NCI-H146 treated with DMSO at 0.1 percent for 48 hours (cell line): ENCODE data around the gene PSMA6.

Source experiments
- DNase-seq: peaks from one replicate; lab custom pipeline; 2025; ENCODE audit not compliant: unreplicated experiment; lab: John Stamatoyannopoulos, UW

PSMA6 gene

GRCh38 chr14:35365130-35366055 is 73.2 kb downstream of the PSMA6 start:
- DNase-seq = no peak

GRCh38 chr14:35366056-35366451 is 73.9 kb downstream of the PSMA6 start:
- DNase-seq = no peak

- DNase-seq = no peak
Measured at GRCh38 chr14:35366521-35366976, 74.4 kb downstream of the PSMA6 start.

- no peak for DNase-seq
Measured at GRCh38 chr14:35367056-35367372, 74.8 kb downstream of the PSMA6 start.
